NCI-H146 (cell line): Measurements from ENCODE around the gene C1orf21.

Experiments used
- DNase-seq: peaks from one replicate; lab custom pipeline; 2025; lab: John Stamatoyannopoulos, UW

C1orf21 gene

DNA sequence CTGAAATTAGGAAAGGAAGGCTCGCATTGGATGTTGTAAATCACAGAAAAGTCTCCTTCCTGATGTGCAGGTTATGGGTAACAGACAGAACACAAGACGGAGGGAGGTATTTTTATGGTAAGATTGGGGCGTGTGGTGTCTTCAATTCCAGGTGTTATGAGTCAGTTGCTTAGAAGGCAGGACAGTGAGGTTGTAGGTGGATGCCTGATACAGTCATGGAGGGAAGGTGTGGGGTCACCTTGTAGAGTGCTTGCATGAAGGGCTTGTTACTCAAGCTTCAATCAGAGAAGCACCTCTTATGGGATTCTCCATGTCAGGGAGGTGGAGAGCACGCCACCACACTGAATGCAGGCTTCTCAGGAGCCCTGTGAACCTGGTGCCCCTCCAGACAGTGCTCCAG lies 63.1 kb downstream of the C1orf21 start:
- DNase-seq: no peak

DNA sequence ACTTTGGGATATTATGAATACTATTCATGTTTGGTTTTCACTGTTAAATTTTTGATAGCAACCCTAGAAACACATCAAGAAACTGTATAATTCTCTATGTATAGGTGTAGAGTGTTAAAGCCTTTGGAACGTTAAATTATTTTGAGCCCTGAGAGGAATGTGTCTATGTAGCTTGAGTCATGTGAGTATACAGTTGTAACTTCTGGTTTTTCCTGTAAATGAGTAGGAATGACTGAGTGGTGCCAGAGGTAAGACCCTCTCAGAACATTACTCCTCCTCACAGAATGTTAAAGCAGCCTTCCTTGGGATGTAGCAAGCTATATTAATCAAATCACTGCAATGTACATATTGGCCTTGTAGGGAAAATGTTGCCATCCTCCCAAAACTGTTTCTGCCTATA lies 69.0 kb downstream of the C1orf21 start:
- DNase-seq: no peak

- DNase-seq: no peak
These were observed 69.4 kb downstream of the C1orf21 start for GRCh38 chr1:184456189-184456588.

- no peak for DNase-seq
These were observed 70.7 kb downstream of the C1orf21 start for GRCh38 chr1:184457500-184457899.

DNA sequence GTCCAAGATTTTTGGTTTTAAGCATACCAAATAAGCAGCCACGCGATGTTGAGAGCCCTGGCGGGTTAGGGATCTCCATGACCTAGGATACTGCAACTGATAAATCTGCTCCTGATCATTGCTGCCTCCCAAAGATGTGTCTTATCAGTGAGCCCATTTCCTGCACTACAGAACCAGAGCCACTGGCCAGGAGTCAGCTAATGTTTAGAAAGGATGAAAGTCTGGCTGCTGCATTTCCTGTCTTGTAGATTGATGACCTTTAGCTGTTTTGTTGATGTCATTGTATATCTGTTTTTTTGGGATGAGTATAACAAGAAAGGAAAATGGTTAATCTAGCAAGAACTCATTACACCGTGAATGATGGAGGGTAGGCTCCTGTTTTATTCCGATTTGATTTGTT lies 74.5 kb downstream of the C1orf21 start:
- DNase-seq: no peak

DNA sequence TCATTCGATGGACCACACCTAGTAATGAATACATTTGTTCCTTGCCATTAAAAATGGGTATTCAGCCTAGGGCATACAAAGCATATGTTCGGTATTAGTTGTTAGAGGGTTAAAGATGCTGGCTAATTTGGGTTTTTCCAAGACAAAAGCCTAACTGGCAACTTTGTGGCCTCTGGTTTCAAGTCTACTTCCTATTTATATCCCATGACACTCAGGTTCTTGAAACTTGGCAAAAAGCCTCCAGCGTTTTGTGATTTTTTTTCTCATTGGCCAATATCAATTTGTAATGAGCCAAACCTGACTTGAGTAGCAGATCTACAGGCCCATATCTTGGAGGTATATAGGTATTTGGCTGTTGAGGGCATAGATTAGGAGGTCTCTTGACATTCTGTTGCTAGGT lies 75.3 kb downstream of the C1orf21 start:
- no peak for DNase-seq

- no peak for DNase-seq
These were observed 76.2 kb downstream of the C1orf21 start for GRCh38 chr1:184462990-184463389.

GRCh38 chr1:184463680-184464079 lies 76.9 kb downstream of the C1orf21 start:
- no peak for DNase-seq

DNA sequence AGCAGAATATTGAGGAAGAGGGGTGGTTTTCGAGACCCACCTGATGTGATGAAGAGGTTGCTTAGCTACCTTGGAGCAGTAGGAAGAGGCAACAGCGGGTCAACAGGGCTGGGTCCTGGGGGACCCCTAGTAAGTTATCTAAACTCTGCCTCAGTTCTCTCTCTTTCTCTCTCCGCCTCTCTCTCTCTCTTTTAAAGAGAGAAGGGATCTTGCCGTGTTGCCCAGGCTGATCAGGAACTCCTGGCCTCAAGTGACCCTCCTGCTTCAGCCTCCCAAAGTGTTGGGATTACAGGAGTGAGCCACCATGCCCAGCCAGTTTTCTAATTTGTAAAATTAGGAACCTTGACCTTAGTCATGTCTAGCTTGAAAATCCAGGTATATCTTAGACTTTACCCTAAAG lies 77.9 kb downstream of the C1orf21 start:
- no peak for DNase-seq

GRCh38 chr1:184465489-184466146 lies 78.8 kb downstream of the C1orf21 start:
- no peak for DNase-seq

GRCh38 chr1:184467295-184467694 lies 80.5 kb downstream of the C1orf21 start:
- no peak for DNase-seq

GRCh38 chr1:184469396-184469795 lies 82.6 kb downstream of the C1orf21 start:
- no peak for DNase-seq

DNA sequence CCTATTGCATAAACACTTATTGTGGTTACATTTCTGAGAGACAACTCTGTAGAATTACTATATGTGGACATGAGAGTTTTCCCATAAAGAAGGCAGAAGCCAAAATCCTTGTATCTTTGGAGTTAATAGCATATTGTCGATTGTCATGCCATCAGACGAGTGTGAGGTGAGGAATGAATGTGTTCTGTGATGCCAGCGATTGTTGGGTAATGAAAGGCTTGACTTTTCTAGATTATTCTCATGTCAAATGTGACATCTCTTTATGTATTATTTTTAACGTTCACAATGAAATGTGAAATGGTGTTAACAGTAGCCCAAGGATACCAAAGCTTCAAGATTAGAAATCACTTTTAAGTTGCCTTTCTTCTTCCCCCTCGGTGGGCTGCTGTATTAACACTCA lies 84.9 kb downstream of the C1orf21 start:
- no peak for DNase-seq

DNA sequence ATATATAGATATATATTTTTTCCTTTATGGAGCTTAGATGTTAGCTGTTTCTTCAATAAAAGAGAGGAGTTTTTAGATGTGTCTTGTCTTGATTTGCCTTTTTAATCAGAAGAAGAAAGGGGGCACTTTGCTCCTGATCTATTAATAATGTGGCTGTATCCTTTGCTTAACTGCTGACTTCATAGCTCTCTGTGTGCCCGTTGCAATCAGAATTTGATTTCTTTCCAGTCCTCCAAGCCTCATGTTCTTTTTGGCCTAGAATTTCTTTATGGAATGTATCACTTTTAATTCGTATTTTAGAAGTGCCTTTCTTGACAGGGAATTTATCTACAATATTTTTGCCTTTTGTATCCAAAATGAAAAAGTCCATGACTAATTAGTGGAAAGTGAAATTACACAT lies 85.3 kb downstream of the C1orf21 start:
- no peak for DNase-seq

DNA sequence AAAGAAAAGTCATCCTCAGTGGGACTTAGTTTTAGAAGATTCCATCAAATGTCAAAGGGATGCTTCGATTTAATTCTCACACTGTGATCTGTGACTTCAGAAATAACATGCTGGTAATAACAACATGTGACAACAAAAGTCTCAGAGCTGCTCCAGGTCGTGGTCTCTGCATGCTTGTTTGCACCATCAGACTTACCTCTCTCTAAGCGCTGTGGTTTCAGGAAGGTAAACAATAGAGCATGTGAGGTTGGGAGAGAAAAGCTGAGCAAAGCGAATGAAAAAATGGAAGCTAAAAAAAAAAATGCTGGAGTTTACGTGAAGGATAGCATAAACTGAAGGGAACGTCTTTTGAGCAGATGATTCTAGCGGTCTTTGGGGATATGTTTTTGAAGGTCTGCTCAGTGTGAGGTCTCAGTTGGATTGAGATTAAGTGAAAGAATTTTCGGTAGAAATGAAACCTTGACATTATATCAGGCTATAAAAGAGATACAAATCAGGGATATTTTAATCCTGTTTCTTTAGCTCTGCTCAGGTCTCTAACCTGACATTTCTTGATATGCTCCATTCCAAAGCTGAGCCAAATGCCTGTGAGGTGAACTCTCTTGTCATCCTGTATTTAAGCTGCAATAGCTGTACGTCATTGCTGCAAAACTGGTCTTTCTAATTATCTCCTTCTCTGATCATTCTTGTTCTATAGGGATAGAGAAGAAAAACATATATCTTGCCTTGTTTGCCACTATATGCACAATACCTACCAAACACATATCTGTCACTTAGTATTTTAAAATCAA lies 86.5 kb downstream of the C1orf21 start:
- no peak for DNase-seq

GRCh38 chr1:184476187-184476586 lies 89.4 kb downstream of the C1orf21 start:
- no peak for DNase-seq

DNA sequence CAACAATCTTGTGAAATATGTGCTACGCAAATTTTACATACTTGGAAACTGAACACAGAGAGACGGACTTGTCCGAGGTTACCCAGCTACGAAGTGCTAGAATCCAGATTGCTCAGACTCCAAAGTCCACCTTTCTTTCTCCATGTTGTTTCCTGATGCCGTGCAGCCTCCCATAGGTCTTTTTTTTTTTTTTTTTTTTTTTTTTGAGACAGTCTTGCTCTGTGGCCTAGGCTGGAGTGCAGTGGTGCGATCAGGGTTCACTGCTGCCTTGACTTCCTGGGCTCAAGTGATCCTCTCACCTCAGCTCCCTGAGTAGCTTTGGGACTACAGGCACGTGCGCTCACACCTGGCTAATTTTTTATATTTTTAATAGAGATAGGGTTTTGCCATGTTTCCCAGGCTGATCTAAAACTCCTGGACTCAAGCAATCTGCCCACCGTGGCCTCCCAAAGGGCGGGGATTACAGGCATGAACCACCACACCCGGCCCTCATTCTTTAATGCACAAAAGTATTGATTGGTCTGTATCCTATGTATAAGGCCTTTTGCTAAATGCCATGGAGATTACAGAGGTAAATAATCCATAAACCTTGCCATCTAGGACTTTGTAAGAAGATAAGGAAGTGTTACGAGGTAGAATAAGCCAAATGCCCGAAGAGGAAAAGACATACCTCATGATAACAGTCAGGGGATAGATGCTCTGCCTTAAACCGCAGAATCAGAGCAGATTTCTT lies 92.8 kb downstream of the C1orf21 start:
- no peak for DNase-seq

DNA sequence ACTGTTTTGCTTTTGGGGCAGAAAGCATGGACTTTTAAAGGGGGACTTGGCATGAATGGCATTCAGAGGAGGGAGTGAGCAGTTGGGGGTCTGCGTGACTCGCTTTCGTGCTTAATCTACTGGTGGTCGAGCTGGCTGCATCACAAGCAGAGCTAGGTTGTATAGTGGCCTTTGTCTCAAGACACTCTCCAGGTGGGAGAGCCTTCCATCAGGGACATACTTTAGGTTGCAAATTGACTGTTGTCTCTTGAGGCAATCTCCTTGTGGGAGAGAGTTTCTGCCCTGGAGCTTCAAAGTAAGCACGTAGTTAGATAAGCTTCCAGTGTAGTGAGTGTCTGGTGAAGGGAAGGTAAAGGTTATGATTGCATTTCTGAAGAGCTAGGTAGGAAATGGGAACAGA lies 93.9 kb downstream of the C1orf21 start:
- no peak for DNase-seq

DNA sequence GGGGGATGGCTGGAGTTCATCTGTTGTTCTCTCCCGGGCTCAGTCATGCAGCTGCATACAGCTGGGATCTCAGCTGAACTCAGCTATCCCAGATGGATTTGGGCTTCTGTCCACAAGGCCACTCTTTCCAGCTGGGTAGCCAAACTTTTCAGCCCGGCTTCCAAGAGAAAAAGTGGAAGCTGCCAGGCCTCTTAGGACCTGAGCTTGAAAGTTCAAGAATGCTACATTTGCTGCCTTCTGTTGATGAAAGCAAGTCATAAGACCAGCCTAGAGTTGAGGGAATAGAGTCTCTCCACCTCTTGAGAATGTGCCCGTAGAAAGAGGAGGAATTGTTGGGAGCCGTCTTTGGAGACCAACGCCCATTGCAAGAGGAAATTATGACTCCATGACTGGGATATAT lies 95.3 kb downstream of the C1orf21 start:
- DNase-seq: no peak

GRCh38 chr1:184483101-184483683 lies 96.4 kb downstream of the C1orf21 start:
- DNase-seq: no peak

- no peak for DNase-seq
These were observed 99.2 kb downstream of the C1orf21 start for GRCh38 chr1:184485751-184486723.
